Stimulated activated CD4-positive, alpha-beta T cell treated with anti-CD3 and anti-CD28 coated beads, Interleukin-1b, Interleukin-23, amount 100 ng/mL, for 24 hours (primary cell): Measurements from ENCODE around the gene ARHGEF33.

Experiments used
- DNase-seq, 4 experiments: peaks; one replicate each; pipeline ENCODE4 v3.0.0-alpha.2; 2020; ENCODE audit warnings: low read depth in 4 of 4, low spot score in 1 of 4

The ARHGEF33 gene

GRCh38 chr2:39008665-39009064 lies 119.0 kb downstream of the ARHGEF33 start:
- no peak for DNase-seq

GRCh38 chr2:39013871-39014270 lies 124.2 kb downstream of the ARHGEF33 start:
- no peak for DNase-seq

- DNase-seq = no peak
Observed at GRCh38 chr2:39015424-39015823, 125.7 kb downstream of the ARHGEF33 start.

GRCh38 chr2:39017334-39017733 lies 127.7 kb downstream of the ARHGEF33 start:
- no peak for DNase-seq

GRCh38 chr2:39018638-39019037 lies 129.0 kb downstream of the ARHGEF33 start:
- no peak for DNase-seq

GRCh38 chr2:39020383-39020782 lies 130.7 kb downstream of the ARHGEF33 start:
- no peak for DNase-seq

- DNase-seq = no peak
Observed at GRCh38 chr2:39022642-39023235, 133.1 kb downstream of the ARHGEF33 start.

GRCh38 chr2:39023649-39024048 lies 134.0 kb downstream of the ARHGEF33 start:
- no peak for DNase-seq

GRCh38 chr2:39024833-39025232 lies 135.2 kb downstream of the ARHGEF33 start:
- DNase-seq = no peak
